Immature natural killer cell (primary cell): ENCODE data around the gene GNLY. TPM values are rescaled to one million over a fixed set of nuclear protein-coding genes. Genes with fewer than 3 reads are reported as not detected.
"Not testable (repeated sequence)": the region's sequence is repeated elsewhere in the genome, so short reads cannot be mapped to it uniquely, and the experiment has no call there.

Source experiments
- DNase-seq, 3 donors: peaks; one replicate each; pipeline ENCODE4 v3.0.0; 2022; ENCODE audit warnings: mixed read lengths in 1 of 3
- H3K27ac Mint-ChIP-seq, 6 donors: one replicate each; pipeline ENCODE4 v1.8.0; 2020; ENCODE audit warnings: mixed read lengths in 6 of 6, mild to moderate bottlenecking in 5 of 6, inconsistent platforms in 4 of 6, moderate library complexity in 3 of 6
- H3K27me3 Mint-ChIP-seq, 3 donors: one replicate each; pipeline ENCODE4 v1.8.0; 2020 to 2021; ENCODE audit warnings: low read depth in 3 of 3, mild to moderate bottlenecking in 3 of 3, mixed read lengths in 3 of 3, moderate library complexity in 3 of 3, inconsistent platforms in 1 of 3
- H3K36me3 Mint-ChIP-seq, 3 donors: one replicate each; pipeline ENCODE4 v1.8.0; 2020; ENCODE audit warnings: mixed read lengths in 3 of 3, inconsistent platforms in 2 of 3, mild to moderate bottlenecking in 2 of 3
- H3K4me1 Mint-ChIP-seq, 2 donors: one replicate each; pipeline ENCODE4 v1.8.0; 2020; ENCODE audit warnings: inconsistent platforms in 2 of 2, mild to moderate bottlenecking in 2 of 2, mixed read lengths in 2 of 2, moderate library complexity in 1 of 2
- H3K4me3 Mint-ChIP-seq, 5 donors: one replicate each; pipeline ENCODE4 v1.8.0; 2020; ENCODE audit warnings: mild to moderate bottlenecking in 5 of 5, mixed read lengths in 5 of 5, inconsistent platforms in 3 of 5, moderate library complexity in 3 of 5
- H3K9me3 Mint-ChIP-seq, 6 donors: one replicate each; pipeline ENCODE4 v1.8.0; 2020; ENCODE audit warnings: mild to moderate bottlenecking in 6 of 6, mixed read lengths in 6 of 6, inconsistent platforms in 4 of 6, moderate library complexity in 3 of 6
- polyA plus RNA-seq, 3 donors: library from polyadenylated mRNA; unstranded; fragments of 300-500 nt; fragmentation: Illumina TruSeq; gene quantifications; one replicate each; pipeline ENCODE4 v1.2.3, GENCODE V29; 2021

The GNLY gene
- polyA plus RNA-seq, 3 donors from 2014 or later: 13,165 to 20,506 (median 19,340) TPM

GRCh38 chr2:85668009-85668856, 25.9 kb upstream of the GNLY start, which contains the start of gene SFTPB:
SFTPB (minus strand) TSS chr2:85668199; CDS start chr2:85668183, 16 bp downstream.
- no peak for DNase-seq
- Mint-ChIP-seq H3K9me3 (no peaks in the 10 kb centered on the region), H3K27ac (no peak within 1 kb of the TSS), H3K4me1 (no peaks in the 10 kb centered on the region), H3K36me3 (no peaks in the 10 kb centered on the region), H3K4me3 (no peak within 1 kb of the TSS), H3K27me3 (peaks cover 0 to 3% (median 2%) of the 10 kb centered on the region in 3 donors)

- DNase-seq: no peak
- Mint-ChIP-seq H3K27me3 (peaks cover 0 to 3% (median 1%) of the 10 kb centered on the region in 3 donors), H3K9me3 (no peaks in the 10 kb centered on the region), H3K4me3 (no peak overlapping the region), H3K36me3 (no peaks in the 10 kb centered on the region), H3K4me1 (no peaks in the 10 kb centered on the region), H3K27ac (no peak overlapping the region)
Measured at GRCh38 chr2:85668857-85669142, 25.4 kb upstream of the GNLY start.

- H3K36me3 Mint-ChIP-seq: no peaks in the 10 kb centered on the region
- no peak overlapping the region for H3K27ac Mint-ChIP-seq
- no peaks in the 10 kb centered on the region for H3K9me3 Mint-ChIP-seq
- no peaks in the 10 kb centered on the region for H3K4me1 Mint-ChIP-seq
- peaks cover 0 to 2% (median 1%) of the 10 kb centered on the region in 3 donors for H3K27me3 Mint-ChIP-seq
- DNase-seq: no peak
- H3K4me3 Mint-ChIP-seq: no peak overlapping the region
Measured at GRCh38 chr2:85669549-85669948, 24.6 kb upstream of the GNLY start.

GRCh38 chr2:85670416-85670815, 23.7 kb upstream of the GNLY start:
- not testable (repeated sequence) for H3K4me3 Mint-ChIP-seq, H3K9me3 Mint-ChIP-seq, H3K27me3 Mint-ChIP-seq, H3K36me3 Mint-ChIP-seq, H3K27ac Mint-ChIP-seq, DNase-seq, H3K4me1 Mint-ChIP-seq

- H3K9me3 Mint-ChIP-seq: no peaks in the 10 kb centered on the region
- H3K4me1 Mint-ChIP-seq: no peaks in the 10 kb centered on the region
- no peak overlapping the region for H3K4me3 Mint-ChIP-seq
- no peak for DNase-seq
- H3K36me3 Mint-ChIP-seq: no peaks in the 10 kb centered on the region
- no peak overlapping the region for H3K27ac Mint-ChIP-seq
- H3K27me3 Mint-ChIP-seq: peaks cover 0 to 2% (median 0%) of the 10 kb centered on the region in 3 donors
Measured at GRCh38 chr2:85672456-85672855, 21.7 kb upstream of the GNLY start.

- Mint-ChIP-seq H3K9me3 (peaks cover 0 to 1% (median 0%) of the 10 kb centered on the region in 6 donors), H3K27me3 (peaks cover 0 to 2% (median 0%) of the 10 kb centered on the region in 3 donors), H3K27ac (no peak overlapping the region), H3K36me3 (no peaks in the 10 kb centered on the region), H3K4me3 (no peak overlapping the region), H3K4me1 (peaks cover under 1 to 2% of the 10 kb centered on the region in 2 donors)
- no peak for DNase-seq
Measured at GRCh38 chr2:85673716-85674375, 20.3 kb upstream of the GNLY start.

- Mint-ChIP-seq H3K27ac (no peak overlapping the region), H3K36me3 (no peaks in the 10 kb centered on the region), H3K4me3 (no peak overlapping the region), H3K27me3 (peaks cover 0 to 4% (median 0%) of the 10 kb centered on the region in 3 donors), H3K9me3 (peaks cover 0 to 1% (median 0%) of the 10 kb centered on the region in 6 donors), H3K4me1 (peaks cover 6 to 8% of the 10 kb centered on the region in 2 donors)
- no peak for DNase-seq
Measured at GRCh38 chr2:85674417-85674816, 19.7 kb upstream of the GNLY start.

- Mint-ChIP-seq H3K4me3 (no peak overlapping the region), H3K27ac (no peak overlapping the region), H3K27me3 (peaks cover 0 to 4% (median 0%) of the 10 kb centered on the region in 3 donors), H3K4me1 (peaks cover 9 to 15% of the 10 kb centered on the region in 2 donors), H3K36me3 (no peaks in the 10 kb centered on the region), H3K9me3 (peaks cover 0 to 1% (median 0%) of the 10 kb centered on the region in 6 donors)
- DNase-seq: no peak
Measured at GRCh38 chr2:85675427-85675826, 18.7 kb upstream of the GNLY start.

GRCh38 chr2:85675866-85676548, 18.2 kb upstream of the GNLY start:
- Mint-ChIP-seq H3K27ac (no peak overlapping the region), H3K4me1 (peaks cover 9 to 21% of the 10 kb centered on the region in 2 donors), H3K9me3 (peaks cover 0 to 1% (median 0%) of the 10 kb centered on the region in 6 donors), H3K36me3 (no peaks in the 10 kb centered on the region), H3K4me3 (no peak overlapping the region), H3K27me3 (peaks cover 0 to 4% (median 2%) of the 10 kb centered on the region in 3 donors)
- DNase-seq: no peak

GRCh38 chr2:85678377-85678776, 15.8 kb upstream of the GNLY start:
- Mint-ChIP-seq H3K27me3 (peaks cover 2 to 6% (median 3%) of the 10 kb centered on the region in 3 donors), H3K27ac (peak overlapping the region in 1 of 6 donors; percentile 66), H3K9me3 (peaks cover 0 to 1% (median 0%) of the 10 kb centered on the region in 6 donors)

GRCh38 chr2:85678794-85679672, 15.1 kb upstream of the GNLY start:
- no peaks in the 10 kb centered on the region for H3K36me3 Mint-ChIP-seq
- peak; percentile 79 to 83 (median 81) for DNase-seq
- peak overlapping the region in 4 of 6 donors; percentile 24 to 77 (median 42) for H3K27ac Mint-ChIP-seq
- peaks cover 9 to 36% of the 10 kb centered on the region in 2 donors for H3K4me1 Mint-ChIP-seq
- peak overlapping the region; percentile 48 to 71 (median 57) for H3K4me3 Mint-ChIP-seq
- peaks cover 2 to 6% (median 3%) of the 10 kb centered on the region in 3 donors for H3K27me3 Mint-ChIP-seq
- H3K9me3 Mint-ChIP-seq: peaks cover 0 to 1% (median 0%) of the 10 kb centered on the region in 6 donors

More at GRCh38 chr2:85678377-85678776, 15.8 kb upstream of the GNLY start:
- H3K4me3 Mint-ChIP-seq: peak overlapping the region in 2 of 5 donors; percentile 11 to 36
- peaks cover 9 to 36% of the 10 kb centered on the region in 2 donors for H3K4me1 Mint-ChIP-seq
- no peaks in the 10 kb centered on the region for H3K36me3 Mint-ChIP-seq
- DNase-seq: no peak

- Mint-ChIP-seq H3K4me1 (peaks cover 12 to 39% of the 10 kb centered on the region in 2 donors), H3K36me3 (no peaks in the 10 kb centered on the region), H3K27me3 (peaks cover 2 to 6% (median 3%) of the 10 kb centered on the region in 3 donors), H3K27ac (peak overlapping the region; percentile 70 to 96 (median 91)), H3K9me3 (peaks cover 0 to 1% (median 0%) of the 10 kb centered on the region in 6 donors), H3K4me3 (peak overlapping the region; percentile 58 to 85 (median 75))
- no peak for DNase-seq
Measured at GRCh38 chr2:85680707-85681371, 13.3 kb upstream of the GNLY start.
